Cardiac fibroblast (primary cell): ENCODE data around the gene C4orf51.
A peak's percentile ranks its signal among the peaks of the same experiment; 100 is the strongest.

Experiments
- DNase-seq, 2 donors: peaks; one replicate each; pipeline versions ENCODE4 v3.0.0 to v3.0.0-alpha.2; 2010; ENCODE audit warnings: low read depth in 2 of 2
- H3K4me3 ChIP-seq, 2 donors: replicated peaks in 1 of 2; 1 replicate in 1 of 2; 2 replicates in 1 of 2; pipeline ENCODE4 v1.5.1; 2011; ENCODE audit warnings: low read depth in 2 of 2, low read length in 2 of 2, mild to moderate bottlenecking in 2 of 2, moderate library complexity in 1 of 2
- CTCF ChIP-seq: IDR thresholded peaks from one replicate; pipeline ENCODE4 v1.5.1; 2011; ENCODE audit warnings: low read depth, mild to moderate bottlenecking, low read length, inconsistent platforms

C4orf51 gene

GRCh38 chr4:145656156-145656555 lies 23.8 kb upstream of the C4orf51 start:
- H3K4me3 ChIP-seq, result no peak overlapping the region
- TF ChIP-seq CTCF, result no peak

GRCh38 chr4:145660064-145660463 lies 19.9 kb upstream of the C4orf51 start:
- TF ChIP-seq CTCF, result no peak
- DNase-seq, result no peak
- no peak overlapping the region for H3K4me3 ChIP-seq

More at GRCh38 chr4:145656156-145656555, 23.8 kb upstream of the C4orf51 start:
- no peak for DNase-seq

DNA sequence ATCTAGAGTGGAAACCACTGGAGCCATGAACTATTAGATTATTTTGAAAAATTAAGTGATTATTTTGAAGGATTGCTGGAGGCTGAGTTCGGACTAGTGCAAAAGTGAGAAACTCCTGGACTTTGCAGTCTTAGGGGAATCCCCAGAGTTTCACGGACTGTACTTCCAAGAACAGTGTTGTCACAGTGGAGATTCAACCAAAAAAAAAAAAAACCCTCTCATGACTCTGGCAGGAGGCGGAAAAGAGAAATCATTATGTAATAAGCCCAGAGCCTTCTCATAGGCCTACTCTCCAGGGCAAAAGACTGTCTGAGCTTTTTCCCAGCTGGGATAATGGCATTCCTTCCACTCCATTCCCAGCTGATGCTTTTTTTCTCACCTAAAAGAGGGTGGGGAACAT lies 16.8 kb upstream of the C4orf51 start:
- H3K4me3 ChIP-seq, result no peak overlapping the region
- no peak for TF ChIP-seq CTCF
- DNase-seq, result peak in 1 of 2 donors; percentile 20

DNA sequence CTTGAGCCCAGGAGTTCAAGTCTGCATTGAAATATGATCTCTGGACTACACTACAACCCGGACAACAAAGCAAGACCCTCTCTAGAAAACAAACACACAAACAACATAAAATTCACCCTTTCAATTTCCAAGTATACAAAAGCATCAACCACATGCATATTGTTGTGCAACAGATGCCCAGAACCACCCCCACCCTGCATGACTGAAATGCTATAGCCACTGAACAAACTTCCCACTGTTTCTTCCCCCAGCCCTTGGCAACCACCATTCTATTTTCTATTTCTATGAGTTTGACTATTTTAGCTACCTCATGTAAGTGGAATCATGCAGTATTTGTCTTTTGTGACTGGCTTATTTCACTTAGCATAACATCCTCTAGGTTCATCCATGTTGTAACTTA lies 14.2 kb upstream of the C4orf51 start:
- TF ChIP-seq CTCF, result no peak
- DNase-seq, result peak; percentile 3 to 19
- H3K4me3 ChIP-seq, result no peak overlapping the region

GRCh38 chr4:145670422-145670821 lies 9.5 kb upstream of the C4orf51 start:
- no peak for TF ChIP-seq CTCF
- no peak for DNase-seq
- no peak overlapping the region for H3K4me3 ChIP-seq

DNA sequence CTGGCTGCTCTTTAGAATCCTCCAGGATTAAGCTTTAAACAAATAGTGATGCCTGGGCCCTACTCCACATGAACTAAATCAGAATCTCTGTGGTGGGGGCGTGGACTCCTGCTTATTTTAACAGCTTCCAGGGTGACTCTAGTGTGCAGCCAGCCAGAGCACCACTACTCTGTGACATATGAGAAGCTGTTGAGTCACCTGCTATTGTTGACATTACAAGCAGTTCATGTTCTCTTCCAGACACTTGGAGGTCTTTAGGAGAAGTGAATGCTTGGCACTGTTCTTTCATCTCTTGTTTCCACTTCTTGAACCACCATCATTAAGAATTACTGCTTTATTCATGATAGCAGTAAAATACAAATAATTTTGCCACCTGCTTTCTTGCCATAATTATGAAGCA lies 426 bp upstream of the C4orf51 start:
- H3K4me3 ChIP-seq, result no peak overlapping the region
- peak; percentile 49 to 86 for DNase-seq
- TF ChIP-seq CTCF, result no peak

GRCh38 chr4:145680902-145681301 lies 956 bp downstream of the C4orf51 start:
- H3K4me3 ChIP-seq, result no peak overlapping the region
- DNase-seq, result no peak
- TF ChIP-seq CTCF, result no peak
